ENCODE measurements around the gene FBXO48.

FBXO48 gene

GRCh38 chr2:68412127-68412819 is 54.8 kb downstream of the FBXO48 start:
- DNase-seq (ENCODE audit: low read depth): no peak

- DNase-seq (ENCODE audit: low read depth): no peak
Observed at GRCh38 chr2:68411397-68412126, 55.5 kb downstream of the FBXO48 start.

Measured in activated T-cell treated with anti-CD3 and anti-CD28 coated beads for 1 hour (primary cell).